OCI-LY1 (cell line): ENCODE measurements around the gene PLEKHA6.

Experiments
- H2AFZ ChIP-seq: fragments of 200-600 bp; sonication (generic), shearing (Covaris generic); 2 replicates; pipeline ENCODE4 v1.6.0; 2014; ENCODE audit warnings: antibody characterized with exemption, mild to moderate bottlenecking, low read length
- H3F3A ChIP-seq: fragments of 200-600 bp; sonication (generic), shearing (Covaris generic); 2 replicates; pipeline ENCODE4 v1.6.0; 2014; ENCODE audit warnings: mild to moderate bottlenecking, antibody characterized with exemption, low read length, moderate library complexity; ENCODE audit not compliant: insufficient read depth
- H3K27ac ChIP-seq: fragments of 200-600 bp; sonication (generic); 2 replicates; pipeline ENCODE4 v1.5.1; 2014; ENCODE audit warnings: low read length, mixed run types, mild to moderate bottlenecking, low read depth; ENCODE audit not compliant: poor library complexity, severe bottlenecking
- H3K27me3 ChIP-seq: fragments of 200-600 bp; sonication (generic); 2 replicates; pipeline ENCODE4 v1.6.0; 2014; ENCODE audit warnings: antibody characterized with exemption, mild to moderate bottlenecking, low read length, moderate library complexity; ENCODE audit not compliant: insufficient read depth
- H3K36me3 ChIP-seq: fragments of 200-600 bp; sonication (generic); 2 replicates; pipeline ENCODE4 v1.6.1; 2014; ENCODE audit warnings: mild to moderate bottlenecking, antibody characterized with exemption, low read length, moderate library complexity, mixed read lengths; ENCODE audit not compliant: insufficient read depth
- H3K4me1 ChIP-seq: fragments of 200-600 bp; sonication (generic); 2 replicates; pipeline ENCODE4 v1.5.1; 2014; ENCODE audit warnings: mild to moderate bottlenecking, low read length, moderate library complexity; ENCODE audit not compliant: insufficient read depth, severe bottlenecking
- H3K4me2 ChIP-seq: fragments of 200-600 bp; sonication (generic), shearing (Covaris generic); 2 replicates; pipeline ENCODE4 v1.6.1; 2014; ENCODE audit warnings: low read length
- H3K4me3 ChIP-seq: fragments of 200-600 bp; sonication (generic); 2 replicates; pipeline ENCODE4 v1.5.1; 2014; ENCODE audit warnings: low read length, low read depth, mild to moderate bottlenecking, mixed read lengths; ENCODE audit not compliant: poor library complexity, severe bottlenecking
- H3K79me2 ChIP-seq: fragments of 200-600 bp; shearing (Covaris generic); 2 replicates; pipeline ENCODE4 v1.6.1; 2016; ENCODE audit warnings: mixed run types, low read length, mixed read lengths; ENCODE audit not compliant: insufficient read depth
- H3K9ac ChIP-seq: fragments of 200-600 bp; sonication (generic), shearing (Covaris generic); 2 replicates; pipeline ENCODE4 v1.6.1; 2014; ENCODE audit warnings: mild to moderate bottlenecking, low read length, mixed read lengths
- H3K9me2 ChIP-seq: fragments of 200-600 bp; sonication (generic), shearing (Covaris generic); 2 replicates; pipeline ENCODE4 v1.6.1; 2014; ENCODE audit warnings: low read depth, mild to moderate bottlenecking, low read length, mixed read lengths
- H3K9me3 ChIP-seq: fragments of 200-600 bp; shearing (Covaris generic); 2 replicates; pipeline ENCODE4 v1.6.1; 2014; ENCODE audit warnings: low read length, mixed read lengths
- H4K20me1 ChIP-seq: fragments of 200-600 bp; sonication (generic), shearing (Covaris generic); 2 replicates; pipeline ENCODE4 v1.6.0; 2016; ENCODE audit warnings: mild to moderate bottlenecking, low read length; ENCODE audit not compliant: insufficient read depth
- CTCF ChIP-seq: fragments of 200-600 bp; sonication (generic), shearing (Covaris generic); IDR thresholded peaks from 2 replicates; pipeline ENCODE4 v1.5.1; 2017; ENCODE audit warnings: mild to moderate bottlenecking, antibody characterized with exemption, low read length, moderate library complexity, mixed read lengths
- EZH2 ChIP-seq: fragments of 200-600 bp; sonication (generic), shearing (Covaris generic); IDR thresholded peaks from 2 replicates; pipeline ENCODE4 v1.8.0; 2017; ENCODE audit warnings: borderline replicate concordance, mixed run types, mild to moderate bottlenecking, antibody characterized with exemption, low read length, moderate library complexity, mixed read lengths

The PLEKHA6 gene

GRCh38 chr1:204353213-204353910 lies 6.4 kb downstream of the PLEKHA6 start:
- TF ChIP-seq EZH2 (no peak), CTCF (no peak)
- no peaks in the 10 kb centered on the region for H3K9me2 ChIP-seq
- no peaks in the 10 kb centered on the region for H3F3A ChIP-seq
- no peaks in the 10 kb centered on the region for H3K4me1 ChIP-seq
- H3K4me2 ChIP-seq, result no peak overlapping the region
- H2AFZ ChIP-seq, result no peak overlapping the region
- no peaks in the 10 kb centered on the region for H3K9me3 ChIP-seq
- no peak overlapping the region for H3K9ac ChIP-seq
- H3K4me3 ChIP-seq, result no peak overlapping the region
- H3K79me2 ChIP-seq, result no peaks in the 10 kb centered on the region
- H3K27me3 ChIP-seq, result peaks cover 5% of the 10 kb centered on the region
- no peaks in the 10 kb centered on the region for H4K20me1 ChIP-seq
- H3K27ac ChIP-seq, result no peak overlapping the region
- H3K36me3 ChIP-seq, result no peaks in the 10 kb centered on the region

DNA sequence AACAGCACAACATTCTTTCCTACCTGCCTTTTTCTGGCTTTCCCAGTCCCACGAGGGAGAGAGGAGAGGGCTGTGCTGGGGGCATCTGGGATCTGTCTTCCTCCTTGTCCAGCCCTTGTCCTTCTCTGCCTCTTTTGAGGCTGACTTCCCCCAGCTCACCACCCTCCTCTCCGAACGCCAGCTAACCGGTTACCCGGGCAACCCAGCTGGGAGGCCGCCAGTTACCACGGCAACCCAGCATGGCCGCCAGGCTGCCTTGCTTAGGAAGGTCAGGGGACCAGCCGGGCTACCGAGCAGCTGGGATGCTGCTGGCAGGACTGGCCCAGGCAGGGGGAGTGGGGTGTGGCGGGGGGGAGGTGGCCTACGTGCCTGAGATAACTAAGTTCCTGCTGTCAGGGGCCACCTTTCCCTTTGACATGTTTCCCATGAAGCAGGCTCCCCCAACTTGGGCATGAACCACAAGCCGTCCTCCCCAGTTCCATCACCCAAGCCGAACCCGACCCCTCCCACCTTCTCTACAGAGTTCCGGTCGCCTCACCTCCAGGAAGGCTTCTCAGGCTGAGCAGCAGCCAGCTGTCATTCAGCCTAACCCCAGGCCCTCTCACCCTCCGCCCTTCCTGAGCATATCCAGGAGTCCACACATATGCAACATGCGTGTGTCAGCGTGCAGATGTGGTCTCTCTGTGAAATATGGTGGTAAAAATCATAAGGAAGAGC lies 8.7 kb downstream of the PLEKHA6 start:
- H3K27me3 ChIP-seq, result no peaks in the 10 kb centered on the region; the same call in none of the 2 replicates
- H3K4me1 ChIP-seq, result no peaks in the 10 kb centered on the region
- H3K4me3 ChIP-seq, result no peak overlapping the region
- no peak overlapping the region for H3K4me2 ChIP-seq
- H3K27ac ChIP-seq, result no peak overlapping the region
- H3K9me2 ChIP-seq, result no peaks in the 10 kb centered on the region
- H4K20me1 ChIP-seq, result no peaks in the 10 kb centered on the region
- H3K36me3 ChIP-seq, result no peaks in the 10 kb centered on the region
- H3K79me2 ChIP-seq, result no peaks in the 10 kb centered on the region
- H3F3A ChIP-seq, result no peaks in the 10 kb centered on the region
- no peaks in the 10 kb centered on the region for H3K9me3 ChIP-seq
- no peak overlapping the region for H3K9ac ChIP-seq
- no peak overlapping the region for H2AFZ ChIP-seq
- TF ChIP-seq EZH2 (no peak), CTCF (no peak)

GRCh38 chr1:204350312-204350711 lies 9.4 kb downstream of the PLEKHA6 start:
- H3K4me3 ChIP-seq, result no peak overlapping the region
- H3F3A ChIP-seq, result no peaks in the 10 kb centered on the region
- H3K27me3 ChIP-seq, result no peaks in the 10 kb centered on the region; the same call in none of the 2 replicates
- H3K9me2 ChIP-seq, result no peaks in the 10 kb centered on the region
- H3K27ac ChIP-seq, result no peak overlapping the region
- TF ChIP-seq CTCF, result no peak
- TF ChIP-seq EZH2, result no peak
- no peak overlapping the region for H2AFZ ChIP-seq
- no peak overlapping the region for H3K9ac ChIP-seq
- H4K20me1 ChIP-seq, result no peaks in the 10 kb centered on the region
- H3K9me3 ChIP-seq, result no peaks in the 10 kb centered on the region
- H3K4me1 ChIP-seq, result no peaks in the 10 kb centered on the region
- H3K4me2 ChIP-seq, result no peak overlapping the region
- H3K36me3 ChIP-seq, result no peaks in the 10 kb centered on the region
- H3K79me2 ChIP-seq, result no peaks in the 10 kb centered on the region
